CD4-positive, alpha-beta T cell treated with Interleukin-10 for 1 hour (primary cell): ENCODE results near the gene GNB1.
"Not testable (repeated sequence)": the region's sequence is repeated elsewhere in the genome, so short reads cannot be mapped to it uniquely, and the experiment has no call there.

Experiments used
- DNase-seq: peaks from one replicate; pipeline ENCODE4 v3.0.0-alpha.2; 2020

The GNB1 gene

DNA sequence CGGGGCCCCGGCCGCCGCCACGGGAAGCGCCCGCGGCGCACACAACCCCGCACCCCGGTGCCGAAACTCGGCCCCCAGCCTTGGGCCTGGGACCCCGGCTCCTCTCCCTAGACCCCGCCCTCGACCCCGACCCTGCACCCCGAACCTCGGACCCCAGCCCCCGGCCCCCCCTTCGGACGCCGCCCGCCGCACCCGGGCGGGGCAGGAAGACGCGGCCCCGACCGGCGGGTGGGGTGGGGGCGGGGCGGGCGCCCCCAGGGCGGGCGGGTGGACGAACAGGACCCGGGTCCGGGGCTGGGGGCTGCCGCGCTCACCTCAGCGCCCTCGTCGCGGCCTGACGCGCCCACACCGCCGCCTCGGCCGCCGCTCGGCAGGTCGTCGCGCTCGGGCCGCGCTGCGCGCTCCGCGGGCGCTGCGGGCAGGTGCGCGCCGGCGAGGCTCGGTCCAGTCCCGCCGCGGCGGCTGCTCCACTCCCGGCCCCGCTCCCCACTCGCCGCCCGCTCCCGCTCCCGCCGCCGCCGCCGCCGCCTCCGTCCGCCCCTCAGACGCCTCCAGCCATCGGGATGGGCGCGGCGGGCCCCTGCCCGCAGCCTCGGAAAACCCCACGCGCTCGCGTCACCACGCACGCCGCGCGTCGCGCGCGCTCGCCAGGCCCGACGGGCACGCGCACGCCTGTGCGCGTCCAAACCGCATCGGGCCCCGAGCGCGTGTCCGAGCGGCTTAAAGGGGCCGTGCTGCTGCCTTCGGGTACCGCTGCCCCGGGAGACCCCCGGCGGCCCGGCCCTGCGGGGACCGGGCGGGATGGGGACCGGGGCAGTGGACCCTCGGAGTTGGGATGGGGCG is at the start of gene GNB1:
TSS of gene GNB1 (minus strand) at position 582 of the 843 bp plus-strand sequence. CDS start 65,634 bp downstream, outside the sequence.
- peak; percentile 91 for DNase-seq

GRCh38 chr1:1940123-1940425 is 49.2 kb upstream of the GNB1 start:
- DNase-seq = no peak

DNA sequence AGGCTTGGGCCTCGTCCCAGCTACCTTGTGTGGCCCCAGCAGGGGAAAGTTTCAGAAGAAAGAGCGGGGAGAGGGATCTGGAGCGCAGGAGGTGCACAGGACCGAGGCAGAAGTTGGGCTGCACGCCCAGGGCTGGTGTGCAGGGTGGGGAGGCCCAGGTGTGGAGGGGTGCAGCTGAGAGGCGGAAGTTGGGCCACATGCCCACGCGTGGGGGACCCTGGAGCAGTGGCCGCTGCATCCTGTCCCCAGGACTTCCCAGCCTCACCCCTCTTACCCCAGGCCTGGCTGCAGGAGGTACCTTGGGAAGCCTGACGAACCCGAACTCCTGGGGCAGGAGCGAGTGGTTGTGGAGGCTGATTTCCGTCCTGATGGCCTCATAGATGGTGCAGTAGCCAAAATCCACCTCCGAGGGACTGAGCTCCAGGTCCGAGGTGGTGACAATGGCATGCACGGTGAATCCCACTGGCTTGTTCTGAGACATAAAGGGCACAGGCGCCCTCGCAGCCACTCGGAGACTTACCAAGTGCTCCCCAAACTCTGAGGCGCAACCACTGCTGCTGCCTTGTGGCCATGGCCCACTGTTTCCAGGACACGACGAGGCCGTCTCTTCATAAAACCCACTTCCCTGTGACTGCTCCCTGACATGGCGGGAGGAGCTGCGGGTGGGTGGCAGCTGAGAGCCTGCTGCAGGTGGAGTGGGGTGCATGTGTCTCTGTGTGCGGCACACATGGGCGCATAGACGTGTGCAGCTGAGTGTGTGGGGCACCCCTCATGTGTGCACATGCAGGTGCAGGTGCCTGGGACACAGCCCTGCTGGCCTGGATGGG is 48.6 kb upstream of the GNB1 start:
- no peak for DNase-seq

- no peak for DNase-seq
Measured at GRCh38 chr1:1938613-1939295, 47.9 kb upstream of the GNB1 start.

- no peak for DNase-seq
Measured at GRCh38 chr1:1938276-1938573, 47.3 kb upstream of the GNB1 start.

DNA sequence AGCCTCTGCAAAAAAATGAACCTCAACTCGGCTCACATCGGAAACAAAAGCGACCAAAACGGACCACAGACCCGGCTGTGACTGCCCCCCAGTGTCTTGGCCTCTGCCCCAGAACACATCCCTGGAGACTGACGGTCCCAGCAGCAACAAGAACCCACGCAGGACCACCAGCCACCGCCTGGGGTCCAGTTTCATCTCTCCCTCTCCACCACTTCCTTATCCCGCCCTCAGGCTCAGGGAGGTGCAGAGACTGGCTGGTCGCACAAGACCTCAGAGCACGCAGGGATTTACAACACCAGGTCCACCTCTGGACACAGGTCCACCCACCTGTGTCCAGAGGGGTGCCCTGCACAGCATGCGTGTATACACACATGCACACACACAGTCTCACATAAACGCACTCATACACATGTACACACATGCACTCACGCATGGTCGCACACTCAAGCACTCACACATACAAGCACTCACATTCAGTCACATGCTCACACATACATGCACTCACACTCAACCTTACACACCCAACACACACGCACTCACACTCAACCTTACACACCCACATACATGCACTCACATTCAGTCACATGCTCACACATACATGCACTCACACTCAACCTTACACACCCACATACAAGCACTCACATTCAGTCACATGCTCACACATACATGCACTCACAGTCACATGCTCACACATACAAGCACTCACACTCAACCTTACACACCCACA is 46.8 kb upstream of the GNB1 start:
- no peak for DNase-seq

GRCh38 chr1:1937061-1937460 is 46.2 kb upstream of the GNB1 start:
- no peak for DNase-seq

GRCh38 chr1:1934848-1935247 is 44.0 kb upstream of the GNB1 start:
- DNase-seq = not testable (repeated sequence)

- no peak for DNase-seq
Measured at GRCh38 chr1:1929639-1930545, 39.0 kb upstream of the GNB1 start.

GRCh38 chr1:1929102-1929638 is 38.3 kb upstream of the GNB1 start:
- DNase-seq = no peak

DNA sequence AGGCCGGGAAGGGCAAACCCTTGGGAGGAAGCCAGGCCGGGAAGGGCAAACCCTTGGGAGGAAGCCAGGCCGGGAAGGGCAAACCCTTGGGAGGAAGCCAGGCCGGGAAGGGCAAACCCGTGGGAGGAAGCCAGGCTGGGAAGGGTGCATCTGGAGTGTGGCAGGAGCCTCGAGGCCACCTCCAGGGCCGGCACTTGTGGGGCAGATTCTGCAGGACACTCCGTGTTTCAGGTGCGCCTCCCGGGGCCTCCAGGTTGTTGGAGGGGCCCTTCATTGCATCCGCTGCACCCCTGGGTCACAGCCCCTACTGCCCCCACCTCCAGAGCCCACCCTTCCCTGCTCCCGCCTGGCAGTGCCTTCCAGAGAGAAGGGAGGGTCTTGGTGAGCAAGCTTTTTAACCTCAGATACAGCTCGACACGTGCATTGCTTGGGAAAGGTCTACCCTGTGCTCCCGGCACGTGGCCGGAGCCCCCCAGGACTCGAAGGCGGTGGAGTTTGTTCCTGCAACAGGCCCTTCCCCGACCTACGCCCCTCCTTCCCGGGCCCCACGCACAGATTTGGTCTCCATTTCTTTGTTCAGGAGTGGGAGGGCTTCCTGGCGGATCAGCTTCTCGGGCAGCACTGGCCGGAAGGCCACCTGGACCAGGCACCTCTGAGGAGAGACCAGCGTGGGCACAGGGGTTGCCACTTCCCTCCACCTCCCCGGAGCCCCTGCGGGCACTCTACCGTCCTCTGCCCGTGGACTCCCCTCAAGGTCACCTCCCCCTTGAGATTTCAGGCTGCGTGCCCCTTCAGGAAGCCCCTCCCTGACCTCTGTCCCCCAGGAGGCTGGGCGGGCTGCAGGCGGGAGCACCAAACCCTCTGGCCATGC is 37.6 kb upstream of the GNB1 start:
- no peak for DNase-seq

DNA sequence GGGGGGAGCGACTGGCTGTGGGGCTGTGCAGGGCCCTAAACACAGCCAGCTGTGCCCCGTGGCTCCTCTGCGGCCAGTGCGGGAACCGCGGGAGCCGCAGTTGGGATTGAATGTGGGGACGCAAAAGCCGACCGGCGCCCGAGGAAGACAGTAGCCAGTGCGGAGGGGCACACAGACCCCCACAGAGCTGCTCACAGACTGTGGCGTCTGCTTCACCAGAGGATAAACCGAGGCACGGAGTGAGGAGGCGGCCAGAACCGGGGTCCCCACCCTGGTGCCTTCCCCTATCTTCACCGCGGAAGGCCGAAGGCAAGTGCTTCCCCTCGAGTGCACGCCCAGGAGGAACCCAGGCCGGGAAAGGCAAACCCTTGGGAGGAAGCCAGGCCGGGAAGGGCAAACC is 36.9 kb upstream of the GNB1 start:
- no peak for DNase-seq

DNA sequence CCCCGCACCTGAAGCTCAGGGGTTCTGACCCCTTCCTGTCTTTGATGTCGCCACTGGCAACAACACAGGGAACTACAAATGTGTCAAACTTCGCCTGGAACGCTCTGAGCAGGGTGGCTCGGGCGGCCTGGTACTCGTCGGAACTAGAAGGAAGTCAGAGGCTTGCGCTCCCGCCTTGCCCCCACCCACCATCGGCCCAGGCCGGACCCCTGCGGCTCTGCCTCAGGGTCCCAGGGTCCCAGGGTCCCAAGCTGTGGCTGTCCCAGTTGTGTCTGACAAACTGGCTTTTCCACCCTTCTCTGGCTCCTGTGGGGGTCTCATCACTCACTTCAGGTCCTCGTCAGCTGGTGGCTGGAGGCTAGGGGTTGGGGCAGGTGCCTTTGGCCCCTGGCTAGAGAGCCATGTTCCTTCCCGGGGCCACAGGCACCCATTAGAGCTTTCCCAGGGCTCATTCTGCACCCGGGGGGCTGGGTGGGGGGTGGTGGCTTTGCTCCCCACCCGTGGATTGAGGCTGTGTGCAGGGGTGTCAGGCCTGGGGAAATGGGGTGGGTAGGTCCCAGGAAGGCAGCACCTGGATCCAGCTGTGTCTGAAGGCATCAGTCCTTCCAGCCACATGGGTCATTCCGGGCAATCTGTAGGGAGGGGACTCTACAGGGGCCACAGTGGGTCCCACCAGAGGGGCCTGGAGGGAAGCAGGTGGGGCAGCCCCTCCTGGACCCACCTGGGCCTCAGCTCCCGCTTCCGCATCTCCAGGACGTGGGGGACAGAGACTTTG is 36.2 kb upstream of the GNB1 start:
- DNase-seq = no peak

DNA sequence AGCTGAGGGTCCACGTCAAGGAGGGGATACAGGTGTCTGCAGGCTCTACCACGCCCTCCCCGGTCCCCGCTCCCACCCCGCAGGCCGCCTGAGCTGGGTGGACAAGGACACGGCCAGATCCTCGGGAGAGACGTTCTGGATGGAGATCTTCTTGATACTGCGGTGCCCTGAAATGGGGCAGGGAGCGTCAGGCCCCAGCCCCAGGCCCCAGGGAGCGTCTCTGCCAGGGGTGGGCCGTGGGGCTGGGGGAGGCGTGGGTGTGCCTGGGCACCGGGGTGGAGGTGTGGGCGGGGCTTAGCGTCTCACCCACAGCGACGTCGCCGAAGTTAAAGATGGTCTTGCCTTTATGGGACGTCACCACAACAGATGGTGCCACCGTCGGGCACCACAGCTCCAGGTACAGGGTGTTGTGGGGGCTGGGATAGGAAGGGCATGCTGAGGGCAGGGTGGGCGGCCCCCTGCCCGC is 35.5 kb upstream of the GNB1 start:
- no peak for DNase-seq

GRCh38 chr1:1925437-1926345 is 34.8 kb upstream of the GNB1 start:
- DNase-seq = no peak

- DNase-seq = no peak
Measured at GRCh38 chr1:1924849-1925248, 34.0 kb upstream of the GNB1 start.

GRCh38 chr1:1924386-1924785 is 33.5 kb upstream of the GNB1 start:
- DNase-seq = no peak

DNA sequence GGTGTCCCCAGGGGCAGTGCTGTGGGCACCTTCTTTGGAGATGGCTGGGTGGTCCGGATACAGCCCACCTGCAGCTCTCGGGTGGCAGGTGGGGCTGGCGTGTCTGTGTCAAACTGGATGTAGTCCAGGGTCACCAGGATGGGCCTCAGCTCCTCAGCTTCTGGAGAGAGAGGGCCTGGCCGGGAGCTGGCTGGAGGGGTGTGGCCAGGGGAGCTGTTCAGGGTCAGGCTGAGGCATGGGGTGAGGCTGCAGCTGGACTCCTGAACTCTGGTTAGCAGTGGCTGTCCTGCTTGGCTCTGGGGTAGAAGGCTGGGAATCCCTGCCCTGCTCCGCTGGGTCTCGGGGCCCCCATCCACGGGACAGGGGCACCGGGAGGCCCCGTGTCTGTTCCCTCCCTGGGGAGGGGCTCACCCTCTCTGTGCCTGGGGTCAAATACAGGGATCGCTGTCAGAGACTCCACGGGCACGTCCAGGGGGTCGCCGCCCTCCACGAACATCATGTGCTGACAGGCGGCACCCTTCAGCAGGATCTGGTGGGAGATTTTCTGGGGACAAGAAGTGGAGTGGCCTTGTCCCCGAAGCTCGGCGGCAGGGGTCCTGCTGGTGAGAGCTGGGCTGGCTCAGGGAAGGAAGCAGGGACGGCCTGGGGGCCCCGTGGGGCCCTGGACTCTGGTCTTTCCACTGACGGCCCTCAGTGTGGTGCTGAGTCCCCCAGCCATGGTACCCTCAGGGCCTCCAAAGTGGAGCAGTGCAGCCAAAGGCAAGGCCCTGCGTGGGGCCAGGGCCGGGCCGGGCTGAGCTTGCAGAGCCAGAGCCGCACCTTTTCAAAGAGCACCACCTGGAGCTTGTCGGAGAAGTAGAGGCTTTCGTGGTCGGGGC is 32.3 kb upstream of the GNB1 start:
- no peak for DNase-seq
